ENCODE measurements around the gene TDRD3.
"Not testable (repeated sequence)": the region's sequence is repeated elsewhere in the genome, so short reads cannot be mapped to it uniquely, and the experiment has no call there.

TDRD3 gene

DNA sequence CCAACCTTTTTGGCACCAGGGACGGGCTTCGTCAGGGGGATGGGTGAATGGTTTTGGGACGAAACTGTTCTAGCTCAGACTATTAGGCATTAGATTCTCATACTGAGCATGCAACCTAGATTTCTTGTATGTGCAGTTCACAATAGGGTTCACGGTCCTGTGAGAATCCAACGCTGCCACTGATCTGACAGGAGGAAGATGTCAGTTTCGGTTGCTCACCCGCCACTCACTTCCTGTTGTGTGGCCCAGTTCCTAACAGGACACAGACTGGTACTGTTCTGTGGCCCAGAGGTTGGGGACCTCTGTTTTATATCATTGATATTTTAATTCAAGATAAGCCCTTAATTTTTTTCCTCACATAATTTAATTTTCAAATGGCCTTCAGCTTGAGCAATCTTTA is 26.7 kb upstream of the TDRD3 start:
- DNase-seq (ENCODE audit: extremely low read depth, insufficient read length) = no peak
- TF ChIP-seq, protein P1, sequence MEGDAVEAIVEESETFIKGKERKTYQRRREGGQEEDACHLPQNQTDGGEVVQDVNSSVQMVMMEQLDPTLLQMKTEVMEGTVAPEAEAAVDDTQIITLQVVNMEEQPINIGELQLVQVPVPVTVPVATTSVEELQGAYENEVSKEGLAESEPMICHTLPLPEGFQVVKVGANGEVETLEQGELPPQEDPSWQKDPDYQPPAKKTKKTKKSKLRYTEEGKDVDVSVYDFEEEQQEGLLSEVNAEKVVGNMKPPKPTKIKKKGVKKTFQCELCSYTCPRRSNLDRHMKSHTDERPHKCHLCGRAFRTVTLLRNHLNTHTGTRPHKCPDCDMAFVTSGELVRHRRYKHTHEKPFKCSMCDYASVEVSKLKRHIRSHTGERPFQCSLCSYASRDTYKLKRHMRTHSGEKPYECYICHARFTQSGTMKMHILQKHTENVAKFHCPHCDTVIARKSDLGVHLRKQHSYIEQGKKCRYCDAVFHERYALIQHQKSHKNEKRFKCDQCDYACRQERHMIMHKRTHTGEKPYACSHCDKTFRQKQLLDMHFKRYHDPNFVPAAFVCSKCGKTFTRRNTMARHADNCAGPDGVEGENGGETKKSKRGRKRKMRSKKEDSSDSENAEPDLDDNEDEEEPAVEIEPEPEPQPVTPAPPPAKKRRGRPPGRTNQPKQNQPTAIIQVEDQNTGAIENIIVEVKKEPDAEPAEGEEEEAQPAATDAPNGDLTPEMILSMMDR (IDR thresholded peaks at IDR 0.05; ENCODE audit: insufficient read depth, low read length, poor library complexity, severe bottlenecking) = no peak
- no peak overlapping the region for H3K4me3 ChIP-seq (replicated peaks; ENCODE audit: low read depth, low read length)

DNA sequence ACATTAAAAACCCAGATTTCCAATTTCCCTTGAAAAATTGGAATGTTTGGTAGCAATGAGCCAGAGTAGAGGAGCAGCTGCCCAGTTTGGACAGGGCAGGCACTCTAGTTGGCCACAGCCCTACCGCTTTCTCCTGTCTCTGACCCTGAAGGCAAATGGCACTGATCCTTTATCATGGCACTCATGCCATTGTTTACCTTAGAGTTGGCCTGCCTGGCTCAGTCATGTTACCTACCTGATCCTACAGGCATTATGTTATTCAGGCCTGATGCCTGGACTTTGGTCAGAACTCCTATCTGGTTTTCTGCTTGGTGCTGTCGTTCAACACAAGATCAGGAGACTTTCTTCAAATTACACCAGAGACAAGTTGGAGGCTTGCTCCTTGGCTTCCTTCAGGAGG is 24.9 kb upstream of the TDRD3 start:
- H3K27me3 ChIP-seq (replicated peaks; ENCODE audit: control insufficient read depth, insufficient read depth, low read length) = no peaks in the 10 kb centered on the region
- no peak for DNase-seq (ENCODE audit: extremely low read depth, insufficient read length)
- TF ChIP-seq, protein P1 (IDR thresholded peaks at IDR 0.05; ENCODE audit: insufficient read depth, low read length, poor library complexity, severe bottlenecking) = no peak
- H3K36me3 ChIP-seq (ENCODE audit: control insufficient read depth, insufficient read depth, low read length) = no peaks in the 10 kb centered on the region
- H3K4me3 ChIP-seq (replicated peaks; ENCODE audit: low read depth, low read length) = no peak overlapping the region

More for the DNA sequence above, 26.7 kb upstream of the TDRD3 start:
- Histone ChIP-seq H3K36me3 (ENCODE audit: control insufficient read depth, insufficient read depth, low read length) (no peaks in the 10 kb centered on the region), H3K27me3 (replicated peaks; ENCODE audit: control insufficient read depth, insufficient read depth, low read length) (no peaks in the 10 kb centered on the region)

DNA sequence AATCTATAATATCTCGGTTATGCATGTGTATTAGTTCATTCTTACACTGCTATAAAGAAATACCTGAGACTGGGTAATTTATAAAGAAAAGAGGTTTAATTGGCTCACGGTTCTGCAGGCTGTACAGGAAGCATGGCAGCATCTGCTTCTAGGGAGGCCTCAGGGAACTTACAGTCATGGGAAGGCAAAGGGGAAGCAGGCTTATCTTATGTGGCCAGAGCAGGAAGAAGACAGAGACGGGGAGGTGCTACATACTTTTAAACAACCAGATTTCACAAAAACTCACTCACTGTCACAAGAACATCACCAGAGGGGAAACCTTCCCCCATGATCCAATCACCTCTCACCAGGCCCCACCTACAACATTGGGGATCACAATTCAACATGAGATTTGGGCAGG is 17.7 kb upstream of the TDRD3 start:
- H3K27me3 ChIP-seq (replicated peaks; ENCODE audit: control insufficient read depth, insufficient read depth, low read length); DNase-seq (ENCODE audit: extremely low read depth, insufficient read length); H3K36me3 ChIP-seq (ENCODE audit: control insufficient read depth, insufficient read depth, low read length); H3K4me3 ChIP-seq (replicated peaks; ENCODE audit: low read depth, low read length): not testable (repeated sequence)

DNA sequence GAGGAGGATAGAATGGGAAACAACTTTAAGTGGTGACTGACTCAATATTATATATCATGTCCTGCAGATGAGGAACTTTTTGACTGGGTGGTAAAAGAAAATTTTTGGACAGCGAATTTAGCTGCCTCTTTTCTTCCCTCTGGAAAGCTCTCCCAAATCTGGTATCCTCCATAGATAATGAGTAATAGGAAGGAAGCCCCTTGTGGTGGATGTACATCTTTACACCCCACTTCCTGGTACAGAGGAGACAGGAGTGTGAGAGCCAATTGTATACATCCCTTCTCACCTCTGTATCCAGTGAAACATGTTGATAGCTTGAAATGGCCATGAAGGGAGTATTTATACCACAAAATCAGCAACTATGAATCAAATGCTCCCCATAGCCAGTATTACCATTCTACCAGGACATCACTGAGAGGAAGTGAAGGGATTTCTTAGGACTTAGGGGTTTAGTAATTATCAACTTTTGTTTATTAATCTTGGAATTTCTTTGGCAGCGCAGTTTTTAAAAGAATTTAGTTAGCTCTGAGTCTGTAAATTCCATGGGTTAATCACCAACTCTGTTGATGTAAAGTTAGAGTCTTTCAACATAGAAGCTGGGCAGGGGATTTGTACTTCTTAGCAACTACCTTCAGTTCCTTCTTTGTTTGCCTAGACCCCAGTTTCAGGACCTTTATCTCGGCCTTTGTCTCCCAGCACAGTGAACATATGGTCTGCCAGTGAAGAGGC is 17.0 kb upstream of the TDRD3 start:
- DNase-seq (ENCODE audit: extremely low read depth, insufficient read length) = no peak

DNA sequence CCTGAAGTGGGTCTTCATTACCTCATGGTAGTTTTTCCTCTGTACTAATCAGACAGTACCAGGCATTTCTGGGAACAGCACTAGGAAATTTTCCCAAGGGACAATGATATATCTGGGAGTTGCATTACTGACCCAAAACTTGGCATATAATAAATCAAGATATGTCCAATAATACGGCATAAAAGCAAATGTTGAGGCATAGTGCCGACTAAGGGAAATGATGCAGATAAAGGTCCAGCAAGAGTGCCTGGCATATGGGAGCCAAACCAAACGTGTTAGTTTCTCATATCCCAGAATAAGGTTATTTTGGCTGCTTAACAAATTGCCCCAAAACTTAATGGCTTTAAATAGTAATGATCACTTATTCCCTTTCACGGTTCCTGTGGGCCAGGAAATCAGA is 12.1 kb upstream of the TDRD3 start:
- no peaks in the 10 kb centered on the region for H3K36me3 ChIP-seq (ENCODE audit: control insufficient read depth, insufficient read depth, low read length)
- TF ChIP-seq, protein P1 (IDR thresholded peaks at IDR 0.05; ENCODE audit: insufficient read depth, low read length, poor library complexity, severe bottlenecking) = no peak
- no peaks in the 10 kb centered on the region for H3K27me3 ChIP-seq (replicated peaks; ENCODE audit: control insufficient read depth, insufficient read depth, low read length)
- DNase-seq (ENCODE audit: extremely low read depth, insufficient read length) = no peak
- H3K4me3 ChIP-seq (replicated peaks; ENCODE audit: low read depth, low read length) = no peak overlapping the region

More for the DNA sequence above, 17.0 kb upstream of the TDRD3 start:
- no peaks in the 10 kb centered on the region for H3K36me3 ChIP-seq (ENCODE audit: control insufficient read depth, insufficient read depth, low read length)
- no peak overlapping the region for H3K4me3 ChIP-seq (replicated peaks; ENCODE audit: low read depth, low read length)
- TF ChIP-seq, protein P1 (IDR thresholded peaks at IDR 0.05; ENCODE audit: insufficient read depth, low read length, poor library complexity, severe bottlenecking) = no peak
- H3K27me3 ChIP-seq (replicated peaks; ENCODE audit: control insufficient read depth, insufficient read depth, low read length) = no peaks in the 10 kb centered on the region

DNA sequence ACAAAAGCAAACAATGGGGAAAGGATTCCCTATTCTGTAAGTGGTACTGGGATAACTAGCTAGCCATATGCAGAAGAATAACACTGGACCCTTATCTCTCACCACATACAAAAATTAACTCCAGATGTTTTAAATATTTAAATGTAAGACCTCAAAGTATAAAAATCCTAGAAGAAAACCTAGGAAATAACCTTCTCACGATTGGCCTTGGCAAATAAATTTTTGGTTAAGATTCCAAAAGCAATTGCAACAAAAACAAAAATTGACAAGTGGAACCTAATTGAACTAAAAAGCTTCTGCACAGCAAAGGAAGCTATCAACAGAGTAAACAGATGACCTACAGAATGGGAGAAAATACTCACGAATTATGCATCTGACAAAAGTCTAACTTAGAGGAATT is 10.8 kb upstream of the TDRD3 start:
- DNase-seq (ENCODE audit: extremely low read depth, insufficient read length) = no peak
- H3K36me3 ChIP-seq (ENCODE audit: control insufficient read depth, insufficient read depth, low read length) = no peaks in the 10 kb centered on the region
- TF ChIP-seq, protein P1 (IDR thresholded peaks at IDR 0.05; ENCODE audit: insufficient read depth, low read length, poor library complexity, severe bottlenecking) = no peak

More for the DNA sequence above, 10.8 kb upstream of the TDRD3 start:
- no peak overlapping the region for H3K4me3 ChIP-seq (replicated peaks; ENCODE audit: low read depth, low read length)
- no peaks in the 10 kb centered on the region for H3K27me3 ChIP-seq (replicated peaks; ENCODE audit: control insufficient read depth, insufficient read depth, low read length)

Measured in GM06990 (cell line).